CMK (cell line): ENCODE measurements around the gene TMC6.
"Not testable (repeated sequence)": the region's sequence is repeated elsewhere in the genome, so short reads cannot be mapped to it uniquely, and the experiment has no call there.

Experiments
- DNase-seq: peaks from one replicate; pipeline ENCODE4 v3.0.0-alpha.2; 2010; ENCODE audit warnings: low read depth

The TMC6 gene

GRCh38 chr17:78079253-78079652 is 49.3 kb downstream of the TMC6 start:
- DNase-seq, result no peak

- no peak for DNase-seq
Observed at GRCh38 chr17:78075545-78075944, 53.0 kb downstream of the TMC6 start.

GRCh38 chr17:78075011-78075410 is 53.5 kb downstream of the TMC6 start:
- no peak for DNase-seq

- DNase-seq, result no peak
Observed at GRCh38 chr17:78072961-78073360, 55.6 kb downstream of the TMC6 start.

- no peak for DNase-seq
Observed at GRCh38 chr17:78069695-78070094, 58.9 kb downstream of the TMC6 start.

GRCh38 chr17:78066976-78067375 is 61.6 kb downstream of the TMC6 start:
- not testable (repeated sequence) for DNase-seq

GRCh38 chr17:78064708-78065107 is 63.8 kb downstream of the TMC6 start:
- DNase-seq, result no peak

- no peak for DNase-seq
Observed at GRCh38 chr17:78063489-78063888, 65.1 kb downstream of the TMC6 start.

GRCh38 chr17:78062596-78062995 is 66.0 kb downstream of the TMC6 start:
- DNase-seq, result no peak
